ENCODE measurements around the gene EPHB4.
"Not testable (repeated sequence)": the region's sequence is repeated elsewhere in the genome, so short reads cannot be mapped to it uniquely, and the experiment has no call there.

The EPHB4 gene

GRCh38 chr7:100827330-100828226 is at the start of gene EPHB4:
Gene EPHB4, minus strand, starts transcription at chr7:100827523. Its CDS starts 493 bp downstream, at chr7:100827030.
- DNase-seq: no peak

- DNase-seq: no peak
Observed at GRCh38 chr7:100875356-100875751, 48.0 kb upstream of the EPHB4 start.

- DNase-seq: peak; percentile 96 to 97
Observed at GRCh38 chr7:100874577-100875355, 47.4 kb upstream of the EPHB4 start, which contains the start of gene SRRT. Gene SRRT, plus strand, starts transcription at chr7:100875103. Its CDS starts 488 bp downstream, at chr7:100875591.

- no peak for DNase-seq
Observed at GRCh38 chr7:100874300-100874576, 46.9 kb upstream of the EPHB4 start.

- no peak for DNase-seq
Observed at GRCh38 chr7:100873599-100874299, 46.4 kb upstream of the EPHB4 start.

GRCh38 chr7:100867776-100868485 is 40.6 kb upstream of the EPHB4 start:
- DNase-seq: no peak

- no peak for DNase-seq
Observed at GRCh38 chr7:100867040-100867775, 39.9 kb upstream of the EPHB4 start, which contains the start of gene TRIP6. Gene TRIP6, plus strand, starts transcription at chr7:100867387. Its CDS starts 111 bp downstream, at chr7:100867498.

- DNase-seq: no peak
Observed at GRCh38 chr7:100866729-100867039, 39.4 kb upstream of the EPHB4 start.

- DNase-seq: no peak
Observed at GRCh38 chr7:100865938-100866728, 38.8 kb upstream of the EPHB4 start.

- DNase-seq: no peak
Observed at GRCh38 chr7:100865372-100865911, 38.1 kb upstream of the EPHB4 start.

- no peak for DNase-seq
Observed at GRCh38 chr7:100864263-100864845, 37.0 kb upstream of the EPHB4 start.

- no peak for DNase-seq
Observed at GRCh38 chr7:100863406-100863950, 36.2 kb upstream of the EPHB4 start.

- DNase-seq: no peak
Observed at GRCh38 chr7:100861616-100861985, 34.3 kb upstream of the EPHB4 start.

GRCh38 chr7:100860702-100861615 is 33.6 kb upstream of the EPHB4 start:
- no peak for DNase-seq

- no peak for DNase-seq
Observed at GRCh38 chr7:100859856-100860255, 32.5 kb upstream of the EPHB4 start.

GRCh38 chr7:100856871-100857282 is 29.6 kb upstream of the EPHB4 start:
- no peak for DNase-seq

GRCh38 chr7:100855515-100855914 is 28.2 kb upstream of the EPHB4 start:
- no peak for DNase-seq

- not testable (repeated sequence) for DNase-seq
Observed at GRCh38 chr7:100854899-100855298, 27.6 kb upstream of the EPHB4 start.

Data from SHP77 (cell line).